Heart right ventricle (tissue), 16 donors: ENCODE data around the gene RBMS2. TPM values are rescaled to one million over a fixed set of nuclear protein-coding genes. Genes with fewer than 3 reads are reported as not detected.
A peak's percentile ranks its signal among the peaks of the same experiment; 100 is the strongest.

ENCODE experiments used
- ATAC-seq, 8 donors: fragments of 200-7000 bp; cut with Tn5 transposase; one replicate each; pipeline ENCODE4 v1.9.1; 2020; ENCODE audit warnings: mild to moderate bottlenecking in 8 of 8, moderate library complexity in 8 of 8, moderate number of reproducible peaks in 1 of 8
- DNase-seq, 2 donors: peaks; one replicate each; pipeline ENCODE4 v3.0.0-alpha.2; 2020
- H3K27ac ChIP-seq, 10 donors: fragments of 200-600 bp; sonication (generic) in 2 of 10; one replicate each; pipeline versions ENCODE4 v1.5.0 to v1.8.0; 2020 to 2022; ENCODE audit warnings: mild to moderate bottlenecking in 3 of 10
- H3K27me3 ChIP-seq, 7 donors: fragments of 200-600 bp; one replicate each; pipeline ENCODE4 v1.8.0; 2021 to 2022; ENCODE audit warnings: mild to moderate bottlenecking in 2 of 7
- H3K36me3 ChIP-seq, 9 donors: fragments of 200-600 bp; sonication (generic) in 1 of 9; one replicate each; pipeline versions ENCODE4 v1.5.0 to v1.8.0; 2020 to 2022; ENCODE audit warnings: mild to moderate bottlenecking in 2 of 9
- H3K4me1 ChIP-seq, 9 donors: fragments of 200-600 bp; sonication (generic) in 1 of 9; one replicate each; pipeline versions ENCODE4 v1.5.0 to v1.8.0; 2020 to 2022; ENCODE audit warnings: mild to moderate bottlenecking in 4 of 9
- H3K4me3 ChIP-seq, 10 donors: fragments of 200-600 bp; sonication (generic) in 2 of 10; one replicate each; pipeline versions ENCODE4 v1.5.0 to v1.8.0; 2020 to 2022; ENCODE audit warnings: mild to moderate bottlenecking in 7 of 10, moderate library complexity in 2 of 10
- H3K9me3 ChIP-seq, 11 donors: fragments of 200-600 bp in 10 of 11; sonication (generic) in 2 of 11; one replicate each; pipeline versions ENCODE4 v1.5.0 to v1.8.0; 2013 to 2022; ENCODE audit warnings: mild to moderate bottlenecking in 2 of 11, control low read depth in 1 of 11, moderate library complexity in 1 of 11
- CTCF ChIP-seq, 9 donors: fragments of 200-600 bp; sonication (generic) in 2 of 9; IDR thresholded peaks; one replicate each; pipeline versions ENCODE4 v1.5.0 to v1.8.0; 2021 to 2022; ENCODE audit warnings: antibody characterized with exemption in 9 of 9, mild to moderate bottlenecking in 5 of 9, moderate library complexity in 1 of 9
- WGBS, 2 donors: extraction: QIAGEN DNeasy Blood & Tissue Kit; methylation state at CpG; one replicate each; pipeline ENCODE4 v1.1.7; 2013; ENCODE audit warnings: inconsistent platforms in 1 of 2; 5-methylcytosine and 5-hydroxymethylcytosine counted together
- intact Hi-C, 10 donors: fragments of 100-400 bp; cut with DNase I; formaldehyde crosslinking; loops; one replicate each; pipeline versions ENCODE4 v1.11.1 to v1.14.2; 2022
- polyA plus RNA-seq, 2 donors: library from polyadenylated mRNA; stranded (reverse); fragments of 200-250 nt; gene quantifications; one replicate each; pipeline ENCODE4 v1.2.3, GENCODE V29; 2013
- total RNA-seq, 10 donors: library from RNA; stranded (reverse); fragmentation: NEBNext Ultra II Directional in 3 of 10; extraction: Animal tissue kit (Norgen Biotek cat#: 25700) in 3 of 10; gene quantifications; one replicate each; pipeline versions ENCODE4 v1.2.1 to v1.2.4, GENCODE V29; 2021 to 2023
- donor health status: Arrhythmogenic right ventricular cardiomyopathy.
- donor health status: ischemic (EF 13 %, LVEDD 7.1; RV severe dilation, severe dysfunction).
- donor health status: healthy with polysubstance abuse.
- donor health status: DM: no; HTN: yes; CAD: no.
- donor health status: DM: no; HTN: no; CAD: no.
- donor health status: ischemic (EF 25% LVEDD 6.9; RV normal size, moderate dysfunction).
- donor health status: ischemic (EF 25% LVEDD 5.7; RV mildly dilated, moderate dysfunction).
- donor health status: healthy.
- donor health status: DM: yes; HTN: yes; CAD: no.
- donor health status: Ischemic cardiomyopathy.
- donor health status: ischemic (EF 35%, LVEDD 5.7; RV mildly dilated, moderate dysfunction).
- donor health status: nonischemic (EF 11% LVEDD 7.7; RV severe dilation, severe dysfunction).
- donor health status: DM: yes; HTN: yes; CAD: no.
- donor health status: PGD.
- donor health status: ischemic (EF 29% LVEDD 5.4; RV normal size, mild dysfunction).
- donor health status: nonischemic (EF 23%, LVEDD 6.1; RV moderate dilation, normal function).

RBMS2 gene
- total and polyA plus RNA-seq, 12 donors: 6.4 to 39.6 (median 31.2) TPM

GRCh38 chr12:56589783-56590182 lies 68.2 kb downstream of the RBMS2 start:
- H3K9me3 ChIP-seq: no peaks in the 10 kb centered on the region
- no peaks in the 10 kb centered on the region for H3K27me3 ChIP-seq
- 84 to 94% methylated on average over 1 of the region's 1 CpG for WGBS, 2 donors
- peaks cover 0 to 85% (median 29%) of the 10 kb centered on the region in 9 donors for H3K36me3 ChIP-seq
- H3K4me1 ChIP-seq: peaks cover 0 to 22% (median 7%) of the 10 kb centered on the region in 9 donors
- TF ChIP-seq CTCF (IDR thresholded peaks at IDR 0.05): no peak
- no peak overlapping the region for H3K27ac ChIP-seq
- ATAC-seq (no peak), DNase-seq (no peak)
- no peak overlapping the region for H3K4me3 ChIP-seq
- intact Hi-C loops: loop anchor here in 4 of 10 donors (5.0 to 10.0 kb wide), 3 partner anchors 48 to 255 kb away; partner anchors contain the start of genes IL23A (in 1 of the 4) and PAN2 (in 1 of the 4)

GRCh38 chr12:56590237-56590830 lies 68.7 kb downstream of the RBMS2 start:
- Histone ChIP-seq H3K4me3 (no peak overlapping the region), H3K27me3 (no peaks in the 10 kb centered on the region), H3K4me1 (peaks cover 0 to 22% (median 7%) of the 10 kb centered on the region in 9 donors), H3K27ac (no peak overlapping the region), H3K36me3 (peaks cover 0 to 85% (median 29%) of the 10 kb centered on the region in 9 donors), H3K9me3 (no peaks in the 10 kb centered on the region)
- DNase-seq (no peak), ATAC-seq (peak in 2 of 8 donors; percentile 11 to 25)
- peak in 7 of 9 donors; percentile 13 to 39 (median 30) for TF ChIP-seq CTCF (IDR thresholded peaks at IDR 0.05)
- WGBS, 2 donors: 67 to 69% methylated on average over 3 of the region's 3 CpGs
- intact Hi-C loops: loop anchor here in 3 of 10 donors (5.0 to 10.0 kb wide), 3 partner anchors 47 to 256 kb away; partner anchors contain the start of genes IL23A (in 1 of the 3) and PAN2 (in 1 of the 3)

DNA sequence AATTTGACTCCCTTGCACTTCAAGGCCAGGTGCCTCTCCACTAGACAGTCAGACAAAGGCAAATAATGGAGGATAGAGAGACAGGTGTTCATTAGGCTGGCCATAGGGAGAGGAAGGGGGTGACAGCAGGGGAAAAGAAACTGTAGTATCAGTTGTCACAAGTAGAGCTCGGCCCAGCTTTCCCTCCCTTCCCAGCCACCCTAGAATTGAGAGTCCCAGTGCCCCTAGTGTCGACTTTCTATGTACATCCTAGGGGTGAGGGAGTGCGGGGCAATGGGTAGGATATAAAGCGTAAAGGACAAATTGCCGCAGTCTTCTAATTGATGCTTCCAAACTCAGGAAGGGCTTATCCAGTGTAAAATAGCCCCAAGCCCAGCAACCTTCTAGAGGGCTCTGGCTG lies 69.5 kb downstream of the RBMS2 start:
- H3K27ac ChIP-seq: no peak overlapping the region

GRCh38 chr12:56591961-56592360 lies 70.3 kb downstream of the RBMS2 start:
- no peak for ATAC-seq
- H3K36me3 ChIP-seq: peaks cover 0 to 85% (median 28%) of the 10 kb centered on the region in 9 donors
- no peak for DNase-seq
- H3K27ac ChIP-seq: no peak overlapping the region
- intact Hi-C loops: loop anchor here in 3 of 10 donors (5.0 to 10.0 kb wide), 3 partner anchors 45 to 257 kb away; partner anchors contain the start of genes IL23A (in 1 of the 3) and PAN2 (in 1 of the 3)
- no peak for TF ChIP-seq CTCF (IDR thresholded peaks at IDR 0.05)
- H3K9me3 ChIP-seq: no peaks in the 10 kb centered on the region
- H3K4me3 ChIP-seq: no peak overlapping the region
- H3K4me1 ChIP-seq: peaks cover under 1 to 22% (median 9%) of the 10 kb centered on the region in 9 donors
- H3K27me3 ChIP-seq: no peaks in the 10 kb centered on the region

More for the DNA sequence above, 69.5 kb downstream of the RBMS2 start:
- 83 to 89% methylated on average over 5 of the region's 5 CpGs for WGBS, 2 donors
- intact Hi-C loops: loop anchor here in 3 of 10 donors (5.0 to 10.0 kb wide), 3 partner anchors 46 to 256 kb away; partner anchors contain the start of genes IL23A (in 1 of the 3) and PAN2 (in 1 of the 3)
- no peak for DNase-seq
- no peaks in the 10 kb centered on the region for H3K9me3 ChIP-seq
- peaks cover 0 to 85% (median 29%) of the 10 kb centered on the region in 9 donors for H3K36me3 ChIP-seq
- TF ChIP-seq CTCF (IDR thresholded peaks at IDR 0.05): no peak
- peaks cover 0 to 18% (median 7%) of the 10 kb centered on the region in 9 donors for H3K4me1 ChIP-seq
- no peak overlapping the region for H3K4me3 ChIP-seq
- no peaks in the 10 kb centered on the region for H3K27me3 ChIP-seq
- ATAC-seq: no peak
